ENCODE results near the gene BRAF. TPM values are rescaled to one million over a fixed set of nuclear protein-coding genes. Genes with fewer than 3 reads are reported as not detected.
"Not testable (repeated sequence)": the region's sequence is repeated elsewhere in the genome, so short reads cannot be mapped to it uniquely, and the experiment has no call there.

BRAF gene
- total and polyA plus RNA-seq, 2 donors (not counting 3 experiments of a cell fraction or from before 2014, with no cell fraction given) = 6.6 to 26.2 TPM

- DNase-seq (ENCODE audit: low read depth, low spot score) = no peak
- no peak overlapping the region for H3K4me3 ChIP-seq (replicated peaks in 1 of 3; ENCODE audit: insufficient read depth in 1 of 3, low read depth in 1 of 3, low read length in 3 of 3)
- FAIRE-seq = no peak
- H3K27ac ChIP-seq (ENCODE audit: insufficient read depth, low read depth, low read length) = no peak overlapping the region
- intact Hi-C loops (cut with micrococcal nuclease) (no loop called here), dilution Hi-C loops (cut with MboI; ENCODE audit: extremely low pct_ligation_motif_present, low sequenced_read_pairs) (no loop called here)
- H3K9me3 ChIP-seq (replicated peaks; ENCODE audit: control insufficient read depth, insufficient read depth, low read length) = no peaks in the 10 kb centered on the region
- no peaks in the 10 kb centered on the region for H3K36me3 ChIP-seq (ENCODE audit: control insufficient read depth in 2 of 2, extremely low read depth in 1 of 2, insufficient read depth in 2 of 2, low read length in 2 of 2)
- H3K9me1 ChIP-seq (replicated peaks; ENCODE audit: control insufficient read depth, extremely low read depth, insufficient read depth, low read length) = no peaks in the 10 kb centered on the region
- TF ChIP-seq MYC (IDR thresholded peaks at IDR 0.05; ENCODE audit: low read depth, low read length) = no peak
- TF ChIP-seq EZH2 (IDR thresholded peaks at IDR 0.05; ENCODE audit: borderline replicate concordance, low read depth, low read length, severe bottlenecking) = no peak
- no peak for TF ChIP-seq JUN (IDR thresholded peaks at IDR 0.05; ENCODE audit: borderline replicate concordance, insufficient read depth, insufficient read length, low read depth)
- no peak for TF ChIP-seq POLR2A (IDR thresholded peaks at IDR 0.05; ENCODE audit: low read depth, low read length)
- no TSS peak for BruUV-seq (replicated peaks)
- POLR2A ChIA-PET = no interaction called here
- H3K27me3 ChIP-seq (ENCODE audit: control insufficient read depth in 2 of 2, insufficient read depth in 2 of 2, low read length in 2 of 2) = no peaks in the 10 kb centered on the region
- no peak overlapping the region for H2AFZ ChIP-seq (ENCODE audit: low read depth, low read length)
- no peaks in the 10 kb centered on the region for H3K4me1 ChIP-seq (ENCODE audit: control insufficient read depth, extremely low read depth, insufficient read depth, low read length)
- CTCF ChIA-PET = no interaction called here
- H3K4me2 ChIP-seq (ENCODE audit: insufficient read depth, low read length) = no peak overlapping the region
- H3K79me2 ChIP-seq (ENCODE audit: control insufficient read depth, insufficient read depth, low read length) = no peaks in the 10 kb centered on the region
- no peaks in the 10 kb centered on the region for H4K20me1 ChIP-seq (replicated peaks; ENCODE audit: control insufficient read depth, extremely low read depth, insufficient read depth, low read length)
- H3K9ac ChIP-seq (replicated peaks; ENCODE audit: extremely low read depth, insufficient read depth, low read length) = no peak overlapping the region
Observed at GRCh38 chr7:140945940-140946339, 21.2 kb upstream of the BRAF start.

- H3K4me2 ChIP-seq (ENCODE audit: insufficient read depth, low read length); H3K4me1 ChIP-seq (ENCODE audit: control insufficient read depth, extremely low read depth, insufficient read depth, low read length); BruUV-seq (replicated peaks); H3K9ac ChIP-seq (replicated peaks; ENCODE audit: extremely low read depth, insufficient read depth, low read length); intact Hi-C loops (cut with micrococcal nuclease); H3K36me3 ChIP-seq (ENCODE audit: control insufficient read depth in 2 of 2, extremely low read depth in 1 of 2, insufficient read depth in 2 of 2, low read length in 2 of 2); dilution Hi-C loops (cut with MboI; ENCODE audit: extremely low pct_ligation_motif_present, low sequenced_read_pairs); CTCF ChIA-PET; H3K79me2 ChIP-seq (ENCODE audit: control insufficient read depth, insufficient read depth, low read length); H3K27me3 ChIP-seq (ENCODE audit: control insufficient read depth in 2 of 2, insufficient read depth in 2 of 2, low read length in 2 of 2); FAIRE-seq; H3K4me3 ChIP-seq (replicated peaks in 1 of 3; ENCODE audit: insufficient read depth in 1 of 3, low read depth in 1 of 3, low read length in 3 of 3); H3K9me1 ChIP-seq (replicated peaks; ENCODE audit: control insufficient read depth, extremely low read depth, insufficient read depth, low read length); POLR2A ChIA-PET; H4K20me1 ChIP-seq (replicated peaks; ENCODE audit: control insufficient read depth, extremely low read depth, insufficient read depth, low read length); H2AFZ ChIP-seq (ENCODE audit: low read depth, low read length); H3K9me3 ChIP-seq (replicated peaks; ENCODE audit: control insufficient read depth, insufficient read depth, low read length); H3K27ac ChIP-seq (ENCODE audit: insufficient read depth, low read depth, low read length); DNase-seq (ENCODE audit: low read depth, low spot score): not testable (repeated sequence)
Observed at GRCh38 chr7:140942242-140942641, 17.5 kb upstream of the BRAF start.

Data from endothelial cell of umbilical vein (primary cell).